H1 (cell line): ENCODE results near the gene TMEM144. TPM values are rescaled to one million over a fixed set of nuclear protein-coding genes. Genes with fewer than 3 reads are reported as not detected.
"Not testable (repeated sequence)": the region's sequence is repeated elsewhere in the genome, so short reads cannot be mapped to it uniquely, and the experiment has no call there.

Experiments
- CTCF ChIA-PET: fragments of 300-600 bp; sonication (Branson Sonifier 250); formaldehyde crosslinking; loops from one replicate; lab custom pipeline; 2021; ENCODE audit not compliant: partially characterized antibody; lab: Charles Lee
- POLR2A ChIA-PET: fragments of 300-600 bp; sonication (Branson Sonifier 250); formaldehyde crosslinking; loops from one replicate; lab custom pipeline; 2021; ENCODE audit warnings: inconsistent platforms; ENCODE audit not compliant: partially characterized antibody; lab: Charles Lee
- DNase-seq, 2 experiments: peaks; one replicate each; pipeline versions ENCODE4 v3.0.0 to v3.0.0-alpha.2; 2010 to 2022; ENCODE audit warnings: low spot score in 2 of 2, low read depth in 1 of 2, mixed read lengths in 1 of 2
- FAIRE-seq: peaks from 2 replicates; lab custom pipeline; 2011; peaks lifted over from hg19 to GRCh38; lab: Jason Lieb, UNC
- H2AFZ ChIP-seq: 2 replicates; pipeline ENCODE4 v1.8.1; 2012; ENCODE audit warnings: low read length, inconsistent platforms
- H2AK5ac ChIP-seq: 2 replicates; pipeline ENCODE4 v1.6.1; 2013; ENCODE audit warnings: low read depth, low read length
- H2BK120ac ChIP-seq: replicated peaks from 2 replicates; pipeline ENCODE3; 2013; ENCODE audit warnings: low read depth, low read length, inconsistent platforms
- H2BK12ac ChIP-seq: 2 replicates; pipeline ENCODE4 v1.6.1; 2013; ENCODE audit warnings: low read depth, low read length
- H2BK15ac ChIP-seq: 2 replicates; pipeline ENCODE4 v1.6.1; 2013; ENCODE audit warnings: low read length
- H2BK20ac ChIP-seq: 2 replicates; pipeline ENCODE4 v1.6.1; 2013; ENCODE audit warnings: low read length
- H2BK5ac ChIP-seq: 2 replicates; pipeline ENCODE4 v1.6.1; 2013; ENCODE audit warnings: low read depth, low read length
- H3K14ac ChIP-seq: 2 replicates; pipeline ENCODE4 v1.6.1; 2013; ENCODE audit warnings: inconsistent platforms; ENCODE audit not compliant: insufficient read length
- H3K18ac ChIP-seq: 2 replicates; pipeline ENCODE4 v1.6.1; 2013; ENCODE audit warnings: low read length; ENCODE audit errors: extremely low read depth
- H3K23ac ChIP-seq: 2 replicates; pipeline ENCODE4 v1.6.1; 2013; ENCODE audit warnings: inconsistent platforms; ENCODE audit not compliant: insufficient read length
- H3K23me2 ChIP-seq: 2 replicates; pipeline ENCODE4 v1.6.1; 2013; ENCODE audit warnings: low read depth, low read length
- H3K27ac ChIP-seq: 2 replicates; pipeline ENCODE4 v1.6.1; 2011; ENCODE audit warnings: low read depth, low read length, inconsistent platforms
- H3K27me3 ChIP-seq, 4 experiments: replicated peaks in 1 of 4; 1 replicate in 1 of 4; 2 replicates in 3 of 4; pipeline versions ENCODE4 v1.6.1 to v1.8.1; 2011 to 2013; ENCODE audit warnings: low read length in 3 of 4, mild to moderate bottlenecking in 3 of 4, inconsistent platforms in 2 of 4, mixed read lengths in 2 of 4, moderate library complexity in 1 of 4; ENCODE audit not compliant: control insufficient read depth in 3 of 4, insufficient read depth in 3 of 4; ENCODE audit errors: extremely low read depth in 1 of 4
- H3K36me3 ChIP-seq, 4 experiments: 2 replicates each; pipeline versions ENCODE4 v1.6.1 to v1.8.1; 2011 to 2013; ENCODE audit warnings: mild to moderate bottlenecking in 4 of 4, low read length in 3 of 4, moderate library complexity in 2 of 4, control low read depth in 1 of 4, inconsistent platforms in 1 of 4; ENCODE audit not compliant: insufficient read depth in 4 of 4, control insufficient read depth in 2 of 4
- H3K4ac ChIP-seq: replicated peaks from 2 replicates; pipeline ENCODE3; 2013; ENCODE audit warnings: low read length, low read depth, mixed read lengths, inconsistent platforms; ENCODE audit not compliant: insufficient read length
- H3K4me1 ChIP-seq, 4 experiments: replicated peaks in 1 of 4; 1 replicate in 1 of 4; 2 replicates in 3 of 4; pipeline versions ENCODE4 v1.6.1 to v1.8.1; 2011 to 2013; ENCODE audit warnings: low read length in 3 of 4, inconsistent platforms in 2 of 4, mixed read lengths in 1 of 4; ENCODE audit not compliant: insufficient read depth in 4 of 4, control insufficient read depth in 3 of 4
- H3K4me2 ChIP-seq, 2 experiments: 2 replicates each; pipeline versions ENCODE4 v1.6.1 to v1.8.1; 2011 to 2013; ENCODE audit warnings: low read depth in 2 of 2, low read length in 2 of 2, control low read depth in 1 of 2, inconsistent platforms in 1 of 2, mild to moderate bottlenecking in 1 of 2; ENCODE audit not compliant: insufficient read depth in 1 of 2
- H3K4me3 ChIP-seq, 4 experiments: fragments of 200-600, 300-600 bp in 1 of 4; sonication (generic), shearing (Covaris generic), sonication (Bioruptor Twin) in 1 of 4; 2 replicates each; pipeline versions ENCODE4 v1.5.1 to v1.8.1; 2011 to 2016; ENCODE audit warnings: low read length in 4 of 4, low read depth in 3 of 4, control low read depth in 2 of 4, inconsistent platforms in 2 of 4, mild to moderate bottlenecking in 2 of 4, mixed read lengths in 1 of 4, moderate library complexity in 1 of 4; ENCODE audit not compliant: insufficient read depth in 2 of 4; ENCODE audit errors: extremely low read depth in 1 of 4
- H3K56ac ChIP-seq: replicated peaks from 2 replicates; pipeline ENCODE3; 2013; ENCODE audit warnings: low read depth, mild to moderate bottlenecking, mixed read lengths, low read length, inconsistent platforms; ENCODE audit not compliant: insufficient read length
- H3K79me1 ChIP-seq: 2 replicates; pipeline ENCODE4 v1.6.1; 2013; ENCODE audit warnings: low read depth, low read length, control low read depth
- H3K79me2 ChIP-seq, 2 experiments: 2 replicates each; pipeline versions ENCODE4 v1.6.1 to v1.8.1; 2012 to 2013; ENCODE audit warnings: low read length in 2 of 2, mild to moderate bottlenecking in 2 of 2, inconsistent platforms in 1 of 2; ENCODE audit not compliant: insufficient read depth in 2 of 2, control insufficient read depth in 1 of 2
- H3K9ac ChIP-seq, 4 experiments: replicated peaks in 1 of 4; 1 replicate in 1 of 4; 2 replicates in 3 of 4; pipeline versions ENCODE4 v1.6.1 to v1.8.1; 2011 to 2013; ENCODE audit warnings: low read depth in 3 of 4, low read length in 3 of 4, control low read depth in 2 of 4, mild to moderate bottlenecking in 2 of 4, moderate library complexity in 2 of 4, inconsistent platforms in 1 of 4; ENCODE audit errors: extremely low read depth in 1 of 4
- H3K9me3 ChIP-seq, 2 experiments: 2 replicates each; pipeline versions ENCODE4 v1.6.1 to v1.8.1; 2012 to 2013; ENCODE audit warnings: mild to moderate bottlenecking in 2 of 2, moderate library complexity in 2 of 2, control low read depth in 1 of 2, inconsistent platforms in 1 of 2, low read depth in 1 of 2, low read length in 1 of 2, mixed read lengths in 1 of 2; ENCODE audit not compliant: insufficient read depth in 2 of 2
- H4K20me1 ChIP-seq, 2 experiments: replicated peaks in 1 of 2; 2 replicates each; pipeline versions ENCODE3 to v1.8.1; 2011 to 2013; ENCODE audit warnings: inconsistent platforms in 2 of 2, low read length in 2 of 2, mild to moderate bottlenecking in 1 of 2; ENCODE audit not compliant: insufficient read depth in 2 of 2, control insufficient read depth in 1 of 2
- H4K5ac ChIP-seq: 2 replicates; pipeline ENCODE4 v1.6.1; 2013; ENCODE audit warnings: low read length, low read depth, mixed read lengths, inconsistent platforms; ENCODE audit not compliant: insufficient read length
- H4K8ac ChIP-seq: 2 replicates; pipeline ENCODE4 v1.8.0; 2013; ENCODE audit warnings: mild to moderate bottlenecking, moderate library complexity, low read length, inconsistent platforms; ENCODE audit not compliant: insufficient read depth; ENCODE audit errors: extremely low read depth
- H4K91ac ChIP-seq: replicated peaks from 2 replicates; pipeline ENCODE3; 2013; ENCODE audit warnings: low read length, mixed read lengths, inconsistent platforms; ENCODE audit not compliant: insufficient read length
- WGBS, 2 experiments: shearing (Covaris generic) in 1 of 2; methylation state at CpG; one replicate each; pipeline versions ENCODE4 v1.1.6 to v1.1.7; 2013 to 2015; ENCODE audit warnings: low lambda C conversion rate in 2 of 2, mixed read lengths in 2 of 2, inconsistent platforms in 1 of 2, low coverage in 1 of 2, missing lambda C conversion rate in 1 of 2; ENCODE audit not compliant: insufficient replicate concordance in 2 of 2, insufficient coverage in 1 of 2, insufficient read length in 1 of 2; ENCODE audit errors: extremely low coverage in 1 of 2, missing lambda C conversion rate in 1 of 2; 5-methylcytosine and 5-hydroxymethylcytosine counted together
- polyA plus RNA-seq, 7 experiments: library from polyadenylated mRNA; depleted of rRNA in 3 of 7; stranded (reverse) in 5 of 7; unstranded in 2 of 7; fragments of >200 nt in 5 of 7; fragments of 200-250 nt in 2 of 7; gene quantifications; 1 replicate in 5 of 7; 2 replicates in 1 of 7; 4 replicates in 1 of 7; pipeline versions ENCODE4 v1.2.1 to v1.2.3, GENCODE V29; 2011 to 2013; ENCODE audit warnings: missing spikeins in 2 of 7, mixed read lengths in 2 of 7
- total RNA-seq: library from RNA; stranded (reverse); fragmentation: NEBNext Ultra II Directional; extraction: Animal tissue kit (Norgen Biotek cat#: 25700); gene quantifications from 2 replicates; pipeline ENCODE4 v1.2.1, GENCODE V29; 2021

TMEM144 gene
- total and polyA plus RNA-seq, 2 of the 8 experiments (the other 6 are each of a cell fraction or from before 2014, with no cell fraction given), result 1.9 to 2.6 TPM

DNA sequence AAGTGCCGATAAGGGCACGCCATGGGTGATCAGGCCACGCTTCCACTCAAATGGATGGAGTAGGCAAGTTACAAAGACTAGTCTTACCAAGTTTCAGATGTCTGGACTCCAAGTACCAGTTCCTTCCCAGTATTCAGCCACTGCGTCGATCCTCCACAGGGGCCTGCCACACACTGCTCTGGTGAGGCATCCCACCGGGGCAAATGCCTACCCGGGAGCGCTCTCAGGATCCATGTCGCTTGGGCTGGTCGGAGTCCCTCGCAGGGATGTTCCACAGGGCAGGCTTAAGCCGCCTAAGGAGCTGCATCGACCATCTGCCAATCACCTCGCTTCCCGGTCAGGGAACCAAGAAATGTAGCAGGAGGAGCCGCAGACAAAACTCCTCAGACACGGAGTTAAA lies 18.1 kb downstream of the TMEM144 start:
- H2BK15ac ChIP-seq, CTCF ChIA-PET, H4K91ac ChIP-seq, H2AK5ac ChIP-seq, H2BK5ac ChIP-seq, H3K23me2 ChIP-seq, H4K20me1 ChIP-seq, H3K23ac ChIP-seq, H3K4me1 ChIP-seq, H2BK120ac ChIP-seq, H2BK12ac ChIP-seq, H3K27ac ChIP-seq, H3K4ac ChIP-seq, H2AFZ ChIP-seq, H3K56ac ChIP-seq, H3K9ac ChIP-seq, H3K4me3 ChIP-seq, H3K14ac ChIP-seq, H3K27me3 ChIP-seq, H3K79me1 ChIP-seq, H2BK20ac ChIP-seq, H4K5ac ChIP-seq, H3K4me2 ChIP-seq, H4K8ac ChIP-seq, H3K18ac ChIP-seq, H3K36me3 ChIP-seq, H3K9me3 ChIP-seq, H3K79me2 ChIP-seq, DNase-seq, FAIRE-seq, POLR2A ChIA-PET: not testable (repeated sequence)
- 95% methylated on average over 12 of the region's 17 CpGs; no CpG with 5 or more reads in 1 of the 2 experiments for WGBS, 2 experiments
